Measurements from ENCODE around the gene KRT78.
"Not testable (repeated sequence)": the region's sequence is repeated elsewhere in the genome, so short reads cannot be mapped to it uniquely, and the experiment has no call there.

The KRT78 gene

DNA sequence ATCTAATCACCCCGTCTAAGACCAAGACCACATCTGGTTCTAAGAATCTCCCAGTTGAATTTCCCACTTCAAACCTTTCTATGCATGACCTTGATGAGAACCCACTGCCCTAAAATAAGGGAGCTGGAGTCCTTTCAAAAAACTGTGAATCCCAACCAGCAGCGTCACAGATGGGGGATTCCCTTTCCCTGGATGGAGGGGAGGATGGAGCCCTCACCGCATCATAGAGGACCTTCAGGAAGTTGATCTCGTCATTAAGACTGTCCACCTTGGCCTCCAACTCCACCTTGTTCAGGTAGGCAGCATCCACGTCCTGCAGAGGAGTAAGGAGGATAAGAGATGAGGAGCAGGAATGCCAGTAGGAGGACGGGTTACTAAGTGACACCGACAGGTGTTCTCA, 39.6 kb downstream of the KRT78 start:
- DNase-seq, result no peak

GRCh38 chr12:52808573-52809160, 40.1 kb downstream of the KRT78 start:
- no peak for DNase-seq

GRCh38 chr12:52807544-52808470, 41.0 kb downstream of the KRT78 start:
- DNase-seq, result no peak

- no peak for DNase-seq
These were observed 41.8 kb downstream of the KRT78 start for GRCh38 chr12:52806821-52807543.

GRCh38 chr12:52806169-52806811, 42.5 kb downstream of the KRT78 start:
- DNase-seq, result no peak

GRCh38 chr12:52805739-52806138, 43.1 kb downstream of the KRT78 start:
- DNase-seq, result no peak

- no peak for DNase-seq
These were observed 43.8 kb downstream of the KRT78 start for GRCh38 chr12:52805000-52805399.

GRCh38 chr12:52802442-52802841, 46.4 kb downstream of the KRT78 start:
- DNase-seq, result no peak

DNA sequence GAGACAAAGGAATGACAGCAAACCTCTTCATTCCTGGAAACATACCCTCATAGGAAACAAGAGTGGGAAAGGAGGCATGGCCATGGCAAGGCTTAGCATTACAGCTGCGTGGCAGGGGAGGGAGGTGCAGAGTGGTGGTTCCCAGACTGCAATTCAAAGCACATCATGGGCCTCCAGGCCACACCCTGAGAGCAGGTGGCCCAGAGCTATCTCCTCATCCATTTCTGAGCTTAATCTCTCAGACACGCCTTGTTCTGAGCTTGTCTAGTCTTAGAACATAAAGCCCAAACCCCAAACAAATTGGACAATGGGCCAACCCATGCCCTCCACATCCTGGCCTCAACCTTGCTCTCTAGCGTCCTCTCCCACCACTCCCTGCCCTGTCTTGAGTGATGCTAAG, 47.0 kb downstream of the KRT78 start:
- DNase-seq, result no peak

DNA sequence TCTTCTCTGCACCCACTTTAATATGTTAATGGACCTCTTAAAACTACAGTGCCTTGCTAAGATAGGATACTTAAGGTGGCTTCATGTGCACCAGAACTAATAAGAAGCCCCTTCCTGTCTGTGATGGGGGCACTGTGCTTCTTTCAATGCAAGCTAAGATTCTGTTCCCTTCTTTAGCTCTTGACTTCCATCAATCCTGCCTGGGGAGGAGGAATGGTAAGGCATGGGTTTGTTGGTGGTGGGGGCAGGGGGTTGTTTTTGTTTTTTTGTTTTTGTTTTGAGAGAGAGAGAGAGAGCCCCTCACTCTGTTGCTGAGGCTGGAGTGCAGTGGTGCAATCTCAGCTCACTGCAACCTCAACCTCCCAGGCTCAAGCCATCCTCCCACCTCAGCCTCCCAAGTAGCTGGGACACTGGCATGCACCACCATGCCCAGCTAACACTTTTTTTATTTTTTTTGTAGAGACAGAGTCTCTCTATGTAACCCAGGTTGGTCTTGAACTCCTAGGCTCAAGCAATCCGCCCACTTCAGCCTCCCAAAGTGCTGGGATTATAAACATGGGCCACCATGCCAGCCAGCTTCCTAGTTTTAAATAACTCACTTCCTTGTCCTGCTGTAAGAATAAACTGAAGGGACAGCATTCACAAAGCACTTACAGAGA, 48.4 kb downstream of the KRT78 start:
- DNase-seq, result no peak

DNA sequence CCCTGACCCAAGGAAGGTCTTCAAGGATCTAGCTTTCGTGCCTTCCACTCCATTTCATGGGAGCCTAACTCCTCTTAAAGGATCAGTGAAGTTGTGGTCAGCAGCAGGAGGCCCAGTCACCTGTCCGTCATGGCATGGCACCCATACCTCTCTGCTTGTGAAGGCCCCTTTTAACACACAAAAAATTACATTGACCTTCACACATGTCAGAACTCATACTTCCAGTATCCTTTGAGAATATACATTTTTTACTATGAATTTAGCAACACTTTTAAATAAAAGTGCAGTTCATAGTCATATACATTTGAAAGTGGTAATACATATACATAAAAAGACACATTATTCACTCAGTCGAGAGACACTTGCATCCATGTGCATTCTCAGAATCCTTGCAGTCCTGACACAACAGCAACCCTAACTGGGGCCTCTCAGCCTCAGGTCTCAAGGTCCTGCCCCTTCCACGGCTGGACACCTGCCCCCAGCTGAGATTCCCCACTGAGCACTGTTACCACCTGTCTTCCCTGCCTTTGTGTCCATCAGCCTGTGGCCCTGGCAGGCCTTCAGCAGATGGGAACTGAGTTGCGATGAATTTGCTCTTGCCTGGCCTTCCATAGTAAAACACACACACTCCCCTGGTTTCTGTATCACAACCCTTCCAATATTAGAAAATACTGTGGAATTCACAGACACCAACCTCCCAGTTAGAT, 49.1 kb downstream of the KRT78 start:
- no peak for DNase-seq

DNA sequence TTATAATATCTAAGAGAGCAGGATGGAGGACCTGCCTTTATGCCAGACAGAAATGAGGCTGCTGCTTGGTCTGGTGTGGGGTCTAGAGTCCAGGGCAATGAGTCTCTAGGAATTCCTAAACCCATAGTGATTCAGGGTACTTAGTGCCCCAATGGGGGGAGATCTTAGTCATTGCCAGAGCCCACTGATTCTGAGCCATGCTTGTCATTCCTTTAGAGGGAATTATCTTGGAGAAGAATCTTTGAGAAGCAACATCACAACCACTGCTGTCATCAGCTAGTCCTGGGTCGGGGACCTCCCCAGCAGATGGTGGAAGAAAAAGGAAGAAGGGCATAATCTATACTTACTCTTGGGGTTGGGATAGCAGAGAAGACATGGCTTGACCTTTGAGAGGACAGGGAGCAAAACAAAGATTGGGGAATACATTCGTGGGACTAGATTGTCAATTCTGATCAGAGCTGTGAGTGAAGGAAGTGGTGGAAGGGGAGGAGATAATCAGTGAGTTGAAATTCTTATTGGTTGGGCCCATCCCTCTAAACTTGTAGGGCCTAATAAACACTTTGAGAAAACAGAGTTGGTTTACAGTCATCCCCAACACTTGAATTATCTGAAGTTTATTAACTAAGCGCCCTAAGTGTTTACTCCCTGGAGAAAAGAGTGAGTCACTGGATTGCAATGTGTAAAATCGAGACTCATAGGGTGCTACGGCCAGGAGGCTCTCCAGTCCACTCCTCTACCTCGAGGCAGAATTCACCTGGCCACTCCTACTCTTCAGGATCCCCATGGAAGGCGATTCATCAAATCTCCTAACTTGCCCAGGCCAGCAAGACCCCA, 49.9 kb downstream of the KRT78 start:
- DNase-seq, result no peak

- no peak for DNase-seq
These were observed 50.7 kb downstream of the KRT78 start for GRCh38 chr12:52798003-52798670.

- no peak for DNase-seq
These were observed 51.3 kb downstream of the KRT78 start for GRCh38 chr12:52797529-52797894.

GRCh38 chr12:52796839-52797528, 51.8 kb downstream of the KRT78 start:
- no peak for DNase-seq

DNA sequence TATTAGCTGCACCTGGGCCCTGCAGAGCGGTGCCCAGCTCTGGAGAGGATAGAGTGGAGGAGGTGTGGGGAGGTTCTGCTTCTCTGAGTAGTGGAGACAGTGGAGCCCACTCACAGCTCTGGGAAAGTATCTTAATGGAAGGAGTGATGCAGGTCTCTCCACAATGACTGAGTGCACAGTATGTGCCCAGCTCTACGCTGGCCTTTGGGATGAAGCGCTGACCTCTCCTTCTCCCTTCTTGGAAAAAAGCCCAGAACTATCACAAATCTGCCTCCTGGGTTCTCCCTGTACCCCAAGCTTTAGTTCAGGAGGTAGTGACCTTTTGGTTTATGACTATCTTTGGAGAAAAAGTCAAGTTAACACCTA, 52.4 kb downstream of the KRT78 start:
- DNase-seq, result no peak

DNA sequence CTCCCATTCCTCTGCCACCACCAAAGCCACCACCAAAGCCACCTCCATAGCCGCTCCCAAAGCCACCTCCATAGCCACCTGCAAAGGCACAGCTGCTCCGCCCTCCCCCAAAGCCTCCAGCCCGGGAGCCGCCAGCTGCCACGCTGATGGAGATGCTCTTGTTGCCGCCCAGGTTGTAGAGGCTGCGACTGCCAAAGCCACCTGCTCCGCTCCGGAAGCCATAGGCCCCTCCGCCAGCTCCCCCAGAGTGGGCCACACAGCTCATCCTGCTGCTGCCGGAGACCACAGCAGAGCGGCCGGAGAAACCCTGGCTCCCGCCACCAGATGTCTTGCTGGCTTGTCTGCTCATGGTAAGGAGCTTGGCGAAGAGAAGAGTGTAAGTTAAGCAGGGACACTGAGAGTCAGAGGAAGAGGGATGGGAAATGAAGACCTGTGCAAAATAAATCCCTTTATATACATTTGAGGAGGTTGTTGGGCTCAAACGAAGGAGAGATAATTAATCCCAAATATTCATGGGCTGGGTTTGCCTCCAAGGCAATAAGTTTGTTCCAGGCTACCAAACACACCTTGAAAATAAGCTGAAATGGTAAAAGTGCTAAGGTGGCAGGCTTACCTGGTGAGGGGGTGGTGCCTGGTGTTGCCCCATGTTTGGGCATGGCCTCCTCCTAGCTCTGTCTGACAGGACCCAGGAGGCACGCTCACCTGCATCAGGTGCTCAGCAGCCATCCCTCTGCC, 52.9 kb downstream of the KRT78 start, which contains the start of gene KRT3:
TSS of gene KRT3 (minus strand) at position 424 of the 735 bp plus-strand sequence. CDS start at position 349, 75 bp downstream.
- peak; percentile 4 for DNase-seq

- DNase-seq, result not testable (repeated sequence)
These were observed 53.5 kb downstream of the KRT78 start for GRCh38 chr12:52795332-52795674.
